K562 (cell line): ENCODE results near the gene RNLS.

Experiments used
- BACH1 ChIP-seq: fragments of 200-800 bp; sonication (Bioruptor generic); IDR thresholded peaks from 2 replicates; pipeline ENCODE4 v1.6.1; 2016; ENCODE audit warnings: missing genetic modification characterization, missing compliant biosample characterization
- RBFOX2 ChIP-seq: fragments of 200-400 bp; formaldehyde crosslinking; IDR thresholded peaks from 2 replicates; pipeline ENCODE4 v1.6.1; 2017; ENCODE audit warnings: low read depth, mild to moderate bottlenecking, low read length, moderate library complexity
- ZNF133 ChIP-seq: fragments of 250-450 bp; sonication (Bioruptor Pico); IDR thresholded peaks from 2 replicates; pipeline ENCODE4 v1.4.0; 2020; ENCODE audit warnings: mild to moderate bottlenecking
- TF ChIP-seq, protein P1 (sequence below): sonication (generic); formaldehyde crosslinking; IDR thresholded peaks from 2 replicates; pipeline ENCODE4 v1.8.0; 2023; ENCODE audit warnings: mild to moderate bottlenecking, missing genetic modification reagents
- TF ChIP-seq, protein P2 (sequence below): IDR thresholded peaks from 3 replicates; pipeline ENCODE4 v1.6.1; 2011; ENCODE audit warnings: borderline replicate concordance, mild to moderate bottlenecking, moderate library complexity; ENCODE audit not compliant: insufficient read length; ENCODE audit errors: extremely low read depth
- TF ChIP-seq, protein P3 (sequence below), 2 experiments: IDR thresholded peaks; 2 replicates each; pipeline ENCODE4 v1.6.1; 2011; ENCODE audit warnings: borderline replicate concordance in 1 of 2, control low read depth in 1 of 2, low read depth in 1 of 2, low read length in 1 of 2, mild to moderate bottlenecking in 1 of 2, mixed read lengths in 1 of 2, moderate library complexity in 1 of 2; ENCODE audit not compliant: insufficient read depth in 1 of 2, insufficient read length in 1 of 2, poor library complexity in 1 of 2, severe bottlenecking in 1 of 2; ENCODE audit errors: extremely low read depth in 1 of 2
- TF ChIP-seq, protein P4 (sequence below): sonication (generic); formaldehyde crosslinking; IDR thresholded peaks from 2 replicates; pipeline ENCODE4 v1.9.0; 2022; ENCODE audit warnings: mild to moderate bottlenecking, missing genetic modification reagents

DNA sequence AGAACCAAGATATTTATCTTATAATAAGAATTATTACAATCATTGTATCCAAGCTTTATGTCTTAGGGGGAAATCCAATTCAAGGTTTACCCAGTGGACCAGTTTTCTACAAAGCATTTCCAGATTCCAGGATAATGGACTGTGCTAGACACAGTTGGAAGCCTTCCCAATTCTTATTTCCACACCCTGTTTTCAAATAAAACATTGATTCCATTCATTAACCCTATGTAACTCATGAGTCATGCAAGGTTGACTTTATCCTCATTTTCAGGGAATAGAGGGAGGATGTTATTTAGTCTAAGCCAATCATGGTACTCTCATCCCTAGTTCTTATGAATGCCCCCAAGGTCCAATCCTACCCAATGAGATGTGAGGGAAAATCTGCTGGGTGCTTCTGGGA lies 145.7 kb downstream of the RNLS start:
- no peak for TF ChIP-seq RBFOX2
- no peak for TF ChIP-seq BACH1 (tag)
- TF ChIP-seq, protein P1, sequence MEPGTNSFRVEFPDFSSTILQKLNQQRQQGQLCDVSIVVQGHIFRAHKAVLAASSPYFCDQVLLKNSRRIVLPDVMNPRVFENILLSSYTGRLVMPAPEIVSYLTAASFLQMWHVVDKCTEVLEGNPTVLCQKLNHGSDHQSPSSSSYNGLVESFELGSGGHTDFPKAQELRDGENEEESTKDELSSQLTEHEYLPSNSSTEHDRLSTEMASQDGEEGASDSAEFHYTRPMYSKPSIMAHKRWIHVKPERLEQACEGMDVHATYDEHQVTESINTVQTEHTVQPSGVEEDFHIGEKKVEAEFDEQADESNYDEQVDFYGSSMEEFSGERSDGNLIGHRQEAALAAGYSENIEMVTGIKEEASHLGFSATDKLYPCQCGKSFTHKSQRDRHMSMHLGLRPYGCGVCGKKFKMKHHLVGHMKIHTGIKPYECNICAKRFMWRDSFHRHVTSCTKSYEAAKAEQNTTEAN: no peak
- TF ChIP-seq ZNF133: no peak
- TF ChIP-seq, protein P2, sequence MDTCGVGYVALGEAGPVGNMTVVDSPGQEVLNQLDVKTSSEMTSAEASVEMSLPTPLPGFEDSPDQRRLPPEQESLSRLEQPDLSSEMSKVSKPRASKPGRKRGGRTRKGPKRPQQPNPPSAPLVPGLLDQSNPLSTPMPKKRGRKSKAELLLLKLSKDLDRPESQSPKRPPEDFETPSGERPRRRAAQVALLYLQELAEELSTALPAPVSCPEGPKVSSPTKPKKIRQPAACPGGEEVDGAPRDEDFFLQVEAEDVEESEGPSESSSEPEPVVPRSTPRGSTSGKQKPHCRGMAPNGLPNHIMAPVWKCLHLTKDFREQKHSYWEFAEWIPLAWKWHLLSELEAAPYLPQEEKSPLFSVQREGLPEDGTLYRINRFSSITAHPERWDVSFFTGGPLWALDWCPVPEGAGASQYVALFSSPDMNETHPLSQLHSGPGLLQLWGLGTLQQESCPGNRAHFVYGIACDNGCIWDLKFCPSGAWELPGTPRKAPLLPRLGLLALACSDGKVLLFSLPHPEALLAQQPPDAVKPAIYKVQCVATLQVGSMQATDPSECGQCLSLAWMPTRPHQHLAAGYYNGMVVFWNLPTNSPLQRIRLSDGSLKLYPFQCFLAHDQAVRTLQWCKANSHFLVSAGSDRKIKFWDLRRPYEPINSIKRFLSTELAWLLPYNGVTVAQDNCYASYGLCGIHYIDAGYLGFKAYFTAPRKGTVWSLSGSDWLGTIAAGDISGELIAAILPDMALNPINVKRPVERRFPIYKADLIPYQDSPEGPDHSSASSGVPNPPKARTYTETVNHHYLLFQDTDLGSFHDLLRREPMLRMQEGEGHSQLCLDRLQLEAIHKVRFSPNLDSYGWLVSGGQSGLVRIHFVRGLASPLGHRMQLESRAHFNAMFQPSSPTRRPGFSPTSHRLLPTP: no peak
- TF ChIP-seq, protein P3, sequence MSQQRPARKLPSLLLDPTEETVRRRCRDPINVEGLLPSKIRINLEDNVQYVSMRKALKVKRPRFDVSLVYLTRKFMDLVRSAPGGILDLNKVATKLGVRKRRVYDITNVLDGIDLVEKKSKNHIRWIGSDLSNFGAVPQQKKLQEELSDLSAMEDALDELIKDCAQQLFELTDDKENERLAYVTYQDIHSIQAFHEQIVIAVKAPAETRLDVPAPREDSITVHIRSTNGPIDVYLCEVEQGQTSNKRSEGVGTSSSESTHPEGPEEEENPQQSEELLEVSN (IDR thresholded peaks at IDR 0.05; ENCODE audit: borderline replicate concordance in 1 of 2, extremely low read depth in 1 of 2, insufficient read depth in 1 of 2, insufficient read length in 1 of 2, low read depth in 1 of 2, low read length in 1 of 2, poor library complexity in 1 of 2, severe bottlenecking in 1 of 2): no peak
- TF ChIP-seq, protein P4, sequence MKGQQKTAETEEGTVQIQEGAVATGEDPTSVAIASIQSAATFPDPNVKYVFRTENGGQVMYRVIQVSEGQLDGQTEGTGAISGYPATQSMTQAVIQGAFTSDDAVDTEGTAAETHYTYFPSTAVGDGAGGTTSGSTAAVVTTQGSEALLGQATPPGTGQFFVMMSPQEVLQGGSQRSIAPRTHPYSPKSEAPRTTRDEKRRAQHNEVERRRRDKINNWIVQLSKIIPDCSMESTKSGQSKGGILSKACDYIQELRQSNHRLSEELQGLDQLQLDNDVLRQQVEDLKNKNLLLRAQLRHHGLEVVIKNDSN (CRISPR knock-in tag): no peak
